ENCODE data around the gene RTEL1.
"Not testable (repeated sequence)": the region's sequence is repeated elsewhere in the genome, so short reads cannot be mapped to it uniquely, and the experiment has no call there.

GRCh38 chr20:63630956-63631355 is 27.2 kb upstream of the RTEL1 start:
- TF ChIP-seq CTCF, POLR2A (IDR thresholded peaks at IDR 0.05): not testable (repeated sequence)
